GM12878 (cell line): Measurements from ENCODE around the gene SNX8. TPM values are rescaled to one million over a fixed set of nuclear protein-coding genes. Genes with fewer than 3 reads are reported as not detected.
A peak's percentile ranks its signal among the peaks of the same experiment; 100 is the strongest.

ENCODE experiments used
- ASH2L ChIP-seq: fragments of 300-600, 200-600 bp; sonication (generic); IDR thresholded peaks from 2 replicates; pipeline ENCODE4 v1.6.1; 2017; ENCODE audit warnings: low read depth, mild to moderate bottlenecking, borderline replicate concordance
- BCLAF1 ChIP-seq: fragments of 450-650 bp; IDR thresholded peaks from 2 replicates; pipeline ENCODE4 v1.6.1; 2017; ENCODE audit warnings: antibody characterized with exemption, mild to moderate bottlenecking, moderate library complexity
- FOXM1 ChIP-seq: IDR thresholded peaks from 2 replicates; pipeline ENCODE4 v1.6.1; 2012; ENCODE audit warnings: low read depth, mild to moderate bottlenecking, inconsistent platforms, low read length, moderate library complexity
- IKZF1 ChIP-seq: fragments of 450-650 bp; conservative IDR thresholded peaks from 2 replicates; pipeline ENCODE4 v1.6.1; 2017; ENCODE audit warnings: antibody characterized with exemption, mild to moderate bottlenecking
- IRF4 ChIP-seq: IDR thresholded peaks from 2 replicates; pipeline ENCODE4 v1.6.1; 2011; ENCODE audit warnings: low read depth, low read length
- KDM1A ChIP-seq: fragments of 200-600 bp; sonication (generic); IDR thresholded peaks from 2 replicates; pipeline ENCODE4 v1.6.1; 2016; ENCODE audit warnings: borderline replicate concordance
- KLF5 ChIP-seq: fragments of 450-650 bp; IDR thresholded peaks from 2 replicates; pipeline ENCODE4 v1.6.1; 2014; ENCODE audit warnings: mild to moderate bottlenecking; ENCODE audit not compliant: partially characterized antibody
- MYB ChIP-seq: fragments of 150-350 bp; IDR thresholded peaks from 2 replicates; pipeline ENCODE4 v1.6.1; 2014; ENCODE audit warnings: mild to moderate bottlenecking, low read depth, low read length, borderline replicate concordance
- NFIC ChIP-seq: IDR thresholded peaks from 2 replicates; pipeline ENCODE4 v1.6.1; 2012; ENCODE audit warnings: low read depth, mild to moderate bottlenecking, inconsistent platforms, low read length, moderate library complexity
- NFYA ChIP-seq: IDR thresholded peaks from 2 replicates; pipeline ENCODE4 v1.6.1; 2011; ENCODE audit warnings: low read depth, mild to moderate bottlenecking, low read length, improper control_type of control experiment, borderline replicate concordance
- PAX8 ChIP-seq: fragments of 450-650 bp; IDR thresholded peaks from 2 replicates; pipeline ENCODE4 v1.6.1; 2017; ENCODE audit warnings: mild to moderate bottlenecking, moderate library complexity
- POLR2AphosphoS2 ChIP-seq: IDR thresholded peaks from 2 replicates; pipeline ENCODE4 v1.6.1; 2011; ENCODE audit warnings: low read depth, mild to moderate bottlenecking, low read length, improper control_type of control experiment, moderate library complexity
- SMARCA5 ChIP-seq: fragments of 450-650 bp; IDR thresholded peaks from 2 replicates; pipeline ENCODE4 v1.6.1; 2017; ENCODE audit warnings: mild to moderate bottlenecking
- SREBF1 ChIP-seq: IDR thresholded peaks from 2 replicates; pipeline ENCODE4 v1.6.1; 2012; ENCODE audit warnings: mild to moderate bottlenecking, low read length
- SRF ChIP-seq, 2 experiments: IDR thresholded peaks; 2 replicates each; pipeline ENCODE4 v1.6.1; 2011; ENCODE audit warnings: low read depth in 2 of 2, low read length in 2 of 2, mild to moderate bottlenecking in 1 of 2, moderate library complexity in 1 of 2
- ZBED1 ChIP-seq: IDR thresholded peaks from 2 replicates; pipeline ENCODE4 v1.6.1; 2016; ENCODE audit warnings: borderline replicate concordance
- ZNF622 ChIP-seq: fragments of 450-650 bp; IDR thresholded peaks from 2 replicates; pipeline ENCODE4 v1.6.1; 2017; ENCODE audit warnings: mild to moderate bottlenecking, inconsistent platforms
- polyA plus RNA-seq, 11 experiments: library from polyadenylated mRNA; depleted of rRNA in 4 of 11; unstranded in 6 of 11; stranded (reverse) in 5 of 11; fragments of >200 nt; fragmentation: Nextera tagmentation in 4 of 11; fragmentation: Illumina TruSeq in 1 of 11; extraction: Ambion mirVana in 4 of 11; extraction: Trizol in 1 of 11; gene quantifications; 1 replicate in 1 of 11; 2 replicates in 10 of 11; pipeline versions ENCODE4 v1.2.1 to v1.2.3, GENCODE V29; 2011 to 2016; ENCODE audit warnings: inconsistent platforms in 2 of 11, missing spikeins in 2 of 11, low read depth in 1 of 11
- total RNA-seq, 4 experiments: library from RNA; depleted of rRNA in 3 of 4; stranded (reverse); fragments of >200 nt in 3 of 4; fragmentation: Illumina TruSeq in 1 of 4; extraction: Trizol in 1 of 4; gene quantifications; 2 replicates each; pipeline versions ENCODE4 v1.2.1 to v1.2.3, GENCODE V29; 2013 to 2021
- TF ChIP-seq, protein P1 (sequence below): fragments of 450-650 bp; IDR thresholded peaks from 2 replicates; pipeline ENCODE4 v1.6.1; 2018; ENCODE audit warnings: borderline replicate concordance, mild to moderate bottlenecking; ENCODE audit not compliant: partially characterized antibody
- TF ChIP-seq, protein P2 (sequence below): fragments of 450-650 bp; IDR thresholded peaks from 2 replicates; pipeline ENCODE4 v1.6.1; 2016; ENCODE audit warnings: mild to moderate bottlenecking, moderate library complexity, borderline replicate concordance

SNX8 gene
- total and polyA plus RNA-seq, 10 of the 15 experiments (the other 5 are each of a cell fraction or from before 2014, with no cell fraction given) = 6.4 to 210 (median 97.6) TPM

DNA sequence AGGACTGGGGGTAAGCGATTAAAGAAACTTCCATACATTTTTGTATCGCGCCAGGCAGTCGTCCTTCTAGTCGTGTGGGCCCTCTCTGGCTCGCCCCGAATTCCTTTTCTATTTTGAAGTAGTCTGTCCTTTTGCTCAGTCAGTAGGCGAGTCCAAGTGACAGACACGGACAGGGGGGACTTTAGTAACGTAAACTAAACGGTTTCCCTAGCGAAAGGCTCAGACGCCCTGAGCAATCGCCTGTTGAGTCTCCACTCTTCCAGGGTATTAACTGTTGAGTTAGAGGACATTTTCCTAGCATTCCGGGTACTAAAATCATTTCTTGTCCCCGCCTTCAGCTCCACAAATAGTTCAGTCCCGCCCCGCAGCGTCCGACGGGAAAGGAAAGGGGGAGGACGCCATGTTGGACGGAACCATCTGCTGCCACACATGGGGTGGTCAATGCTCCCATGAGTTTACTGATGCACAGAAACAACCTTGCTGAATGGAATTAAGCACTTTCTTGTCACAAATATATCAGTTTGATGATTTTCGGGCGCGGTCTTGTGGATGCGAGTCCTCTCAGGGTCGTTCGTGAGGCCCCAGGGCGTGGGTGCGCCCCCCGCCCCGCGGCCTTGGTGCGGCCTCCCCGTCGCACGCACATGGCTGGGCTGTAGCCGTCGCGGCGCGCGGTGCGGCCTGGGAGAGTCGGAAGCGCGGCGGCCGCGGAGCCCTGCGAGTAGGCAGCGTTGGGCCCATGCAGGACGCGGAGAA is 40.1 kb upstream of the SNX8 start, which contains the start of gene EIF3B (continued):
- TF ChIP-seq KDM1A (no peak), IKZF1 (peak; percentile 95), IRF4 (0 out of 2 replicates have a peak, but pooled peaks have one; percentile 45), KLF5 (peak; percentile 100), SMARCA5 (no peak), SRF (IDR thresholded peaks at IDR 0.05; ENCODE audit: low read depth in 2 of 2, low read length in 2 of 2) (0 out of 4 replicates have a peak, but pooled peaks of 1 of the 2 experiments have one; percentile 30), SREBF1 (peak; percentile 95), NFYA (no peak), PAX8 (no peak), ASH2L (no peak), BCLAF1 (peak; percentile 98), FOXM1 (peak; percentile 65), POLR2AphosphoS2 (peak; percentile 86; the same call in 1 of the 2 replicates), ZBED1 (no peak), NFIC (peak; percentile 83), MYB (no peak), ZNF622 (no peak)
- TF ChIP-seq, protein P1, sequence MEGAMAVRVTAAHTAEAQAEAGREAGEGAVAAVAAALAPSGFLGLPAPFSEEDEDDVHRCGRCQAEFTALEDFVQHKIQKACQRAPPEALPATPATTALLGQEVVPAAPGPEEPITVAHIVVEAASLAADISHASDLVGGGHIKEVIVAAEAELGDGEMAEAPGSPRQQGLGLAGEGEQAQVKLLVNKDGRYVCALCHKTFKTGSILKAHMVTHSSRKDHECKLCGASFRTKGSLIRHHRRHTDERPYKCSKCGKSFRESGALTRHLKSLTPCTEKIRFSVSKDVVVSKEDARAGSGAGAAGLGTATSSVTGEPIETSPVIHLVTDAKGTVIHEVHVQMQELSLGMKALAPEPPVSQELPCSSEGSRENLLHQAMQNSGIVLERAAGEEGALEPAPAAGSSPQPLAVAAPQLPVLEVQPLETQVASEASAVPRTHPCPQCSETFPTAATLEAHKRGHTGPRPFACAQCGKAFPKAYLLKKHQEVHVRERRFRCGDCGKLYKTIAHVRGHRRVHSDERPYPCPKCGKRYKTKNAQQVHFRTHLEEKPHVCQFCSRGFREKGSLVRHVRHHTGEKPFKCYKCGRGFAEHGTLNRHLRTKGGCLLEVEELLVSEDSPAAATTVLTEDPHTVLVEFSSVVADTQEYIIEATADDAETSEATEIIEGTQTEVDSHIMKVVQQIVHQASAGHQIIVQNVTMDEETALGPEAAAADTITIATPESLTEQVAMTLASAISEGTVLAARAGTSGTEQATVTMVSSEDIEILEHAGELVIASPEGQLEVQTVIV = peak; percentile 94
- TF ChIP-seq, protein P2, sequence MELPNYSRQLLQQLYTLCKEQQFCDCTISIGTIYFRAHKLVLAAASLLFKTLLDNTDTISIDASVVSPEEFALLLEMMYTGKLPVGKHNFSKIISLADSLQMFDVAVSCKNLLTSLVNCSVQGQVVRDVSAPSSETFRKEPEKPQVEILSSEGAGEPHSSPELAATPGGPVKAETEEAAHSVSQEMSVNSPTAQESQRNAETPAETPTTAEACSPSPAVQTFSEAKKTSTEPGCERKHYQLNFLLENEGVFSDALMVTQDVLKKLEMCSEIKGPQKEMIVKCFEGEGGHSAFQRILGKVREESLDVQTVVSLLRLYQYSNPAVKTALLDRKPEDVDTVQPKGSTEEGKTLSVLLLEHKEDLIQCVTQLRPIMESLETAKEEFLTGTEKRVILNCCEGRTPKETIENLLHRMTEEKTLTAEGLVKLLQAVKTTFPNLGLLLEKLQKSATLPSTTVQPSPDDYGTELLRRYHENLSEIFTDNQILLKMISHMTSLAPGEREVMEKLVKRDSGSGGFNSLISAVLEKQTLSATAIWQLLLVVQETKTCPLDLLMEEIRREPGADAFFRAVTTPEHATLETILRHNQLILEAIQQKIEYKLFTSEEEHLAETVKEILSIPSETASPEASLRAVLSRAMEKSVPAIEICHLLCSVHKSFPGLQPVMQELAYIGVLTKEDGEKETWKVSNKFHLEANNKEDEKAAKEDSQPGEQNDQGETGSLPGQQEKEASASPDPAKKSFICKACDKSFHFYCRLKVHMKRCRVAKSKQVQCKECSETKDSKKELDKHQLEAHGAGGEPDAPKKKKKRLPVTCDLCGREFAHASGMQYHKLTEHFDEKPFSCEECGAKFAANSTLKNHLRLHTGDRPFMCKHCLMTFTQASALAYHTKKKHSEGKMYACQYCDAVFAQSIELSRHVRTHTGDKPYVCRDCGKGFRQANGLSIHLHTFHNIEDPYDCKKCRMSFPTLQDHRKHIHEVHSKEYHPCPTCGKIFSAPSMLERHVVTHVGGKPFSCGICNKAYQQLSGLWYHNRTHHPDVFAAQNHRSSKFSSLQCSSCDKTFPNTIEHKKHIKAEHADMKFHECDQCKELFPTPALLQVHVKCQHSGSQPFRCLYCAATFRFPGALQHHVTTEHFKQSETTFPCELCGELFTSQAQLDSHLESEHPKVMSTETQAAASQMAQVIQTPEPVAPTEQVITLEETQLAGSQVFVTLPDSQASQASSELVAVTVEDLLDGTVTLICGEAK = peak; percentile 67; the same call in 1 of the 2 replicates
